Measurements from ENCODE around the gene TPGS2.
"Not testable (repeated sequence)": the region's sequence is repeated elsewhere in the genome, so short reads cannot be mapped to it uniquely, and the experiment has no call there.

The TPGS2 gene
- long read RNA-seq, donor 1, full-length matches to known transcripts = 51 of 51 reads
- long read RNA-seq, donor 1, partial matches to known transcripts = 0 of 51 reads
- long read RNA-seq, donor 1, other reads (novel, unspliced or antisense) = 0 of 51 reads
- long read RNA-seq, donor 2, full-length matches to known transcripts = 28 of 28 reads
- long read RNA-seq, donor 2, partial matches to known transcripts = 0 of 28 reads
- long read RNA-seq, donor 2, other reads (novel, unspliced or antisense) = 0 of 28 reads
- long read RNA-seq, donor 3, full-length matches to known transcripts = 13 of 13 reads
- long read RNA-seq, donor 3, partial matches to known transcripts = 0 of 13 reads
- long read RNA-seq, donor 3, other reads (novel, unspliced or antisense) = 0 of 13 reads
- long read RNA-seq, donor 4, full-length matches to known transcripts = 33 of 33 reads
- long read RNA-seq, donor 4, partial matches to known transcripts = 0 of 33 reads
- long read RNA-seq, donor 4, other reads (novel, unspliced or antisense) = 0 of 33 reads
- long read RNA-seq, donor 5, full-length matches to known transcripts = 48 of 48 reads
- long read RNA-seq, donor 5, partial matches to known transcripts = 0 of 48 reads
- long read RNA-seq, donor 5, other reads (novel, unspliced or antisense) = 0 of 48 reads
- long read RNA-seq, donor 6, full-length matches to known transcripts = 42 of 48 reads
- long read RNA-seq, donor 6, partial matches to known transcripts = 6 of 48 reads
- long read RNA-seq, donor 6, other reads (novel, unspliced or antisense) = 0 of 48 reads
- long read RNA-seq, donor 7 = 0 reads
- long read RNA-seq, donor 8, full-length matches to known transcripts = 41 of 41 reads
- long read RNA-seq, donor 8, partial matches to known transcripts = 0 of 41 reads
- long read RNA-seq, donor 8, other reads (novel, unspliced or antisense) = 0 of 41 reads

- DNase-seq = peak; percentile 99
Observed at GRCh38 chr18:36828630-36829361, at the start of gene TPGS2, which contains the start of gene KIAA1328. TPGS2 (minus strand) TSS chr18:36829002; CDS start chr18:36828767, 235 bp downstream. KIAA1328 (plus strand) TSS chr18:36829127; CDS start chr18:36829139, 12 bp downstream.

- DNase-seq = not testable (repeated sequence)
Observed at GRCh38 chr18:36873826-36874225, 45.0 kb upstream of the TPGS2 start.

DNA sequence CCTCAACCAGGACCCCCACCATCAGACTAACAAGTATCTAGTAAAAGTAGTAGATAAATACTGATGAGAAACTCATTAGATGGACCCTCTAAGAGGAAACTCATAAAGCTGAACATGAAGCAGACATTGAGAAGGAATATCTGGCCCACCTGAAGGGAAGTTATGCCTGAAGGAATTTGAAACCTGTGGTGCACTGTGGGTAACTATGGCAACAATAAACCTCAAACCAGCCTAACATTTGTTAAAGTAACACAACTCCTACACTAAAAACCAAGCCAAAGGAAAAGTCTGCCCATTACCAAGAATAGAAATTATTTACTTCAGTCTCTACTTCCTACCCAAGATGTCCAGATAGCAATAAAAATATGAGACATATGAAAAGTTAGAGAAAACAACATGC, 43.5 kb upstream of the TPGS2 start:
- no peak for DNase-seq

DNA sequence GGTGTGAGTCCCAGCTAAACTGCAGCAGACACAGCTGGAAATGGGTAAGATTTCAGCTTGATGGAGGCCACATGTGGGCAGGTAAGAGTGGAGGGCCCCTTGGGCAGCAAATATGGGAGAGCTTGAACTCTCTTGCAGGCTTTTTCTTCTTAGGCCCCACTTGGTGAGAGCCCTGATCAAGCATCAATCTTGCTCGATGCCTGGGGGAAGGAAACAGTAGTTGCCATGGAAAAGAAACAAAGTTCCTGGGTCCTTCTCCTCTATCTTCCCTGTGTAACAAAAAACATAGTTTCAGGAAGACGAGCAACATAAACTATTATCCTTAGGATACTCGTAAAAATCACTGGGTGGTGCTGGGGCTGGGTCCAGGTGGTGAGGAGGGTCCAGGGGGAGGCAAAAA, 43.0 kb upstream of the TPGS2 start:
- DNase-seq = no peak

DNA sequence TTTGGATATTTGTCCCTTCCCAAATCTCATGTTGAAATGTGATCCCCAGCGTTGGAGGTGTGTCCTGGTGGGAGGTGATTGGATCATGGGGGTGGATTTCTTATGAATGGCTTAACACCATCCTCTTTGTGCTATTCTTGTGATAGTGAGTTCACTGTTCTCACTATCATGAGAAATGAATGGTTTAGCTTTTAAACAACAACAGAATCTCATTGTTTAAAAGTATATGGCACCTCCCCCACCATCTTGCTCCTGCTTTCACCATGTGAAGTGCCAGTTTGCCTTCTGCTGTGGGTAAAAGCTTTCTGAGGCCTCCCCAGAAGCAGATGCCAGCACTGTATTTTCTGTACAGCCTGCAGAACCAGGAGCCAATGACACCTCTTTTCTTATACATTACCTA, 38.3 kb upstream of the TPGS2 start:
- no peak for DNase-seq

DNA sequence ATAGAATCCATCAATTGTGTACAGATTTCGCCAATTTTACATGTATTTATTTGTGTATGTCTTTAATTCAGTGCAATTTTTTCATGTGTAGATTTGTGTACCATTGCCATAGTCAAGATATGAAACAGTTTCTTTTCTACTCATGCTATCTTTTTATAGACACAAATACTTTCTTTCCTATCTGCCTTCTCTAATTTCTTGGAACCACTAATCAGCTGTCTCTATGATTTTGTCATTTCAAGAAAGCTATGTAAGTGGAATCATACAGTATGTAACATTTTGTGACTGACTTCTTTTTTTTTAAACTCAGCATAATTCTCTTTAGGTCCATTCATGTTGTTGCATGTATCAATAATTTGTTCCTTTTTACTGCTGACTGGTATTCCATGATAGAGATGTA, 33.4 kb upstream of the TPGS2 start:
- no peak for DNase-seq

- no peak for DNase-seq
Observed at GRCh38 chr18:36856815-36857214, 28.0 kb upstream of the TPGS2 start.

- DNase-seq = no peak
Observed at GRCh38 chr18:36851202-36851590, 22.4 kb upstream of the TPGS2 start.

GRCh38 chr18:36850527-36851201, 21.9 kb upstream of the TPGS2 start:
- no peak for DNase-seq

- DNase-seq = no peak
Observed at GRCh38 chr18:36849288-36850006, 20.6 kb upstream of the TPGS2 start.

DNA sequence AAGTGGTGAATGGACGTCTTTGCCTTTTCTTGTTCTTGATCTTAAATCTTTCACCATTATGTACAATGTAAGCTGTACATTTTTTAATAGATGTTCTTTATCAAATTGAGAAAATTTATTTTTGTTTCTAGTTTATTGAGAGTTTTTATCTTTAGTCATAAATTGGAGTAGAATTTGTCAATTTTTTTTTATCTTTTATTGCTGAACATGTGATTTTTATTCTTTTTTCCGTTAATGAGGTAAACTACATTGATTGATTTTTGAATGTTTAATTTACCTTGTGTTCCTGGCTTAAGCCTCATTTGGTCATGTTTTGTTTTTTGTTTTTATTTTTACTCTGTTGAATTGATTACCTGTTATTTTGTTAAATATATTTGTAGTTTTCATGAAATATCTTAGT, 19.8 kb upstream of the TPGS2 start:
- DNase-seq = no peak

- no peak for DNase-seq
Observed at GRCh38 chr18:36843784-36844183, 15.0 kb upstream of the TPGS2 start.

DNA sequence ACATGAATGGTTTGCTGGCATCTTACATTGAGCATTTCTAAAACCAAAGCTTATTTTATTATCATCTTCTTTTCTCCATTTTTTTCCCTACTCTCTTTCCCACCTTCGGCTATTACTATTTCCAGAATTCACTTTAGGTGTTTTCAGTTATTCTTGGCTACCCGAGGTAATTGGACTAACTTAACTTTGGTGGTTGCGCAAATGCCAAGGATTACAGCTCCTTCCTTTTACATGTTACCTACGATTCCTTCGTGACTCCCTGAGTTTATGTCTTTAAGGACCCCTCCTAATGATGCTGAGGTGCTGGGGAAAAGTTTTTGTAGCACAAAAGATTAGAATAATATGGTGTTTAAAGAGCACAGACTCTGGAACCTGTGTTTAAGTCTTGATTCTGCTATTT, 14.4 kb upstream of the TPGS2 start:
- DNase-seq = no peak

DNA sequence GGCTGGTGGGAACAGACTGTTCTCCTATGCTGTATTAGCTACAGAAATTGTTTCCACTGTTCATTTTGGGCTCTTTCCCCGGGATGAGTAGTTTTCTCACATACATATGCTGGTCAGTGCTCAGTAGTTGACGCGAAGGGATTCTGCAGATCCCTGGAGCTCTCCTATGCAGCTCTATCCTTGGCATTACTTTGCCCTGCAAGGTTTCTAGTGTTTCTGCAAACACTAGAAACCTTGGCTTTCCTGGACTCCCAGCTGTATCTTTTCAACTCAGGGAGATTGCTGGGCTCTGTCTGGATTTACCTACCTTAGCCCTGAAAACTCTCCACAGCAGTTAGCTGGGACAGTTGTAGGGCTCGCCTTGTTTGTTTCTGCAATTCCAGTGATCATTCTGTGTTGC, 11.0 kb upstream of the TPGS2 start:
- no peak for DNase-seq

DNA sequence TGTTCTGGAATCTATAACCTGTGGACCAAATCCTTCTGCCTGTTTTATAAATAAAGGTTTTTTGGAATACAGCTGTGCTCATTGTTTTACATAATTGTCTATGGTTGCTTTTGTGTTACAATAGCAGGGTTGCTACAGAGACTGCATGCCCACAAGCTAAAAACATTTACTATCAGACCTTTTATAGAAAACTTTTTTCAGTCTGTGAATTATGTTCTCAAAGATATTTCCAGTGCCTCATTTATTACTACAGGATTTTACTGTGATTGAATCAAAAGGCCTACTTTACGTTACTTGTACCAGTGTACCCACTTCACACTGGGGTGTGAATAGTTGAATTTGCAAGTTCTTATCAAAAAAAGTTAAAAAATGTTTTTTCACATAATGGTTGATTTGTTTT, 7.1 kb upstream of the TPGS2 start:
- DNase-seq = no peak

GRCh38 chr18:36833120-36833519, 4.3 kb upstream of the TPGS2 start:
- no peak for DNase-seq

DNA sequence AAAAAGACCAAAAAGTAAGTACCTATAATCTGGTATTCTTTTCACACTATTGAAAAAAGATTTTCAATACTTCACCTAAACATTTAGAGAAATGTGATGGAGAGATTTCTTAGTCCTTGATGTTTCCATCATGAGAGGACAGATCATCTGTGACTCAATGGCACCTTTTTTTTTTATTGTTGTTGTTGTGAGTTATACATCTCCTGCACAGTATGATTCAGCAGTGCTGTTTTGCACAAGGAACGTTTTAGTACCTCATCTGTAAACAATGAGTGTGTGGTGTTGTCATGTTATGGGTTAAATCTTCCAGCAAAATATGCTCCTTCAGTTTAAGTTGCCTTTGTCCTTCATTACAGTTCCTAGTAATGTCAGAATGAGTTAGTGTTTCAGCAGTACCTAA, 2.3 kb upstream of the TPGS2 start:
- DNase-seq = no peak

DNA sequence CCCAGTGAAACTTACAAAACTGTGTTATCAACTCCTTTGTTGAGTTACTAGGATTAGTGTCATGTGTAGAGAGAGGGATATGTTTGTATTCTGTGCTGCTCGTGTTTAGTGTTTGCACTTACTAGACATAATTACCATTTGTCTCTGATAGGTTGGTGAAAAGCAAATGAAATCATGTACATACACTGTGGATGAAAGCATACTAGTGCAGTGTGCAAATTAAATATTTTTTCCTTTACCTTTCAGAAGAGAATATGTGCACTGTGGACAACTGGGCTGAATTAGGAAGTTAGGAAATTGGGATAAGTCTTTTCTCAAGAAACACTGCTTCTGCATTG, 1.3 kb upstream of the TPGS2 start:
- no peak for DNase-seq

- DNase-seq = no peak
Observed at GRCh38 chr18:36829362-36830157, 758 bp upstream of the TPGS2 start.

DNA sequence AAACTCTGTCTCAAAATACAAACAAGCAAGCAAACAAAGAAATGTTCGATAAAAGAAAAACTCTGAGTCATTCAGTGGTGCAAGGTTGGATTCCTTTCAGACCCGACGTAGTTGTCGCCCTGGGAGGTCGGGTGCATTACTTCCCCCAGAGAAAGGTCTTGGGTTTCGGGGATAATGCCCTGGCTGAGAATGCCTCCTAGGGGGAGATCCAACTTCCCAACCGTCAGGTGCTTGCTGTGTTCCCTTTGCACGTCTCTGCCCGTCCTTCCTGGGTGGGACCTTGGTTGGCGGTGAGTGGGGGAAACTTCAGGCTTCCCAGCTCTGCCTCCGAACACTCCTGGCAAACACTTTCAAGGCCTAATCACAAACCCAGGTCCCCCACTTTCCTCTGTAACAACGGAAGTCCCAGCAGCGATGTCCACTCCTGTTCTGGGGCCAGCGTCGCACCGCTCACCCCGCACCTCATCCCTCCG, 609 bp downstream of the TPGS2 start:
- no peak for DNase-seq

All from right kidney (tissue), 9 donors.